Measurements from ENCODE around the gene TBC1D2B.
"Not testable (repeated sequence)": the region's sequence is repeated elsewhere in the genome, so short reads cannot be mapped to it uniquely, and the experiment has no call there.

TBC1D2B gene

GRCh38 chr15:77974098-77974414, 103.5 kb downstream of the TBC1D2B start:
- Mint-ChIP-seq H3K4me1 (ENCODE audit: low read depth) (no peaks in the 10 kb centered on the region), H3K27ac (no peak overlapping the region), H3K36me3 (ENCODE audit: low read depth) (no peaks in the 10 kb centered on the region), H3K27me3 (ENCODE audit: low read depth) (peaks cover 4% of the 10 kb centered on the region), H3K4me3 (no peak overlapping the region), H3K9me3 (no peaks in the 10 kb centered on the region)

- H3K4me1 Mint-ChIP-seq (ENCODE audit: low read depth); H3K27me3 Mint-ChIP-seq (ENCODE audit: low read depth); H3K9me3 Mint-ChIP-seq; H3K36me3 Mint-ChIP-seq (ENCODE audit: low read depth); H3K4me3 Mint-ChIP-seq; H3K27ac Mint-ChIP-seq: not testable (repeated sequence)
Observed at GRCh38 chr15:77973273-77974097, 104.0 kb downstream of the TBC1D2B start.

GRCh38 chr15:77972706-77973105, 104.8 kb downstream of the TBC1D2B start:
- not testable (repeated sequence) for H3K4me1 Mint-ChIP-seq (ENCODE audit: low read depth); H3K4me3 Mint-ChIP-seq; H3K36me3 Mint-ChIP-seq (ENCODE audit: low read depth); H3K27ac Mint-ChIP-seq; H3K9me3 Mint-ChIP-seq
- peaks cover 16% of the 10 kb centered on the region for H3K27me3 Mint-ChIP-seq (ENCODE audit: low read depth)

- not testable (repeated sequence) for H3K4me1 Mint-ChIP-seq (ENCODE audit: low read depth); H3K9me3 Mint-ChIP-seq; H3K4me3 Mint-ChIP-seq; H3K27ac Mint-ChIP-seq; H3K36me3 Mint-ChIP-seq (ENCODE audit: low read depth)
- H3K27me3 Mint-ChIP-seq (ENCODE audit: low read depth) = peaks cover 19% of the 10 kb centered on the region
Observed at GRCh38 chr15:77971875-77972274, 105.6 kb downstream of the TBC1D2B start.

- not testable (repeated sequence) for H3K27ac Mint-ChIP-seq; H3K36me3 Mint-ChIP-seq (ENCODE audit: low read depth); H3K4me1 Mint-ChIP-seq (ENCODE audit: low read depth); H3K4me3 Mint-ChIP-seq; H3K9me3 Mint-ChIP-seq
- peaks cover 22% of the 10 kb centered on the region for H3K27me3 Mint-ChIP-seq (ENCODE audit: low read depth)
Observed at GRCh38 chr15:77970813-77971360, 106.6 kb downstream of the TBC1D2B start.

GRCh38 chr15:77969055-77969454, 108.5 kb downstream of the TBC1D2B start:
- Mint-ChIP-seq H3K9me3 (no peaks in the 10 kb centered on the region), H3K36me3 (ENCODE audit: low read depth) (no peaks in the 10 kb centered on the region), H3K4me3 (no peak overlapping the region), H3K27me3 (ENCODE audit: low read depth) (peaks cover 34% of the 10 kb centered on the region), H3K27ac (no peak overlapping the region), H3K4me1 (ENCODE audit: low read depth) (peaks cover 5% of the 10 kb centered on the region)

GRCh38 chr15:77967798-77968197, 109.7 kb downstream of the TBC1D2B start:
- Mint-ChIP-seq H3K27ac (no peak overlapping the region), H3K4me3 (no peak overlapping the region)

GRCh38 chr15:77967235-77967615, 110.3 kb downstream of the TBC1D2B start:
- H3K9me3 Mint-ChIP-seq; H3K36me3 Mint-ChIP-seq (ENCODE audit: low read depth); H3K27ac Mint-ChIP-seq; H3K4me3 Mint-ChIP-seq; H3K4me1 Mint-ChIP-seq (ENCODE audit: low read depth): not testable (repeated sequence)
- peaks cover 51% of the 10 kb centered on the region for H3K27me3 Mint-ChIP-seq (ENCODE audit: low read depth)

More at GRCh38 chr15:77967798-77968197, 109.7 kb downstream of the TBC1D2B start:
- Mint-ChIP-seq H3K36me3 (ENCODE audit: low read depth) (no peaks in the 10 kb centered on the region), H3K9me3 (no peaks in the 10 kb centered on the region), H3K4me1 (ENCODE audit: low read depth) (peaks cover 5% of the 10 kb centered on the region), H3K27me3 (ENCODE audit: low read depth) (peaks cover 46% of the 10 kb centered on the region)

GRCh38 chr15:77966540-77967234, 110.8 kb downstream of the TBC1D2B start:
- Mint-ChIP-seq H3K9me3 (no peaks in the 10 kb centered on the region), H3K36me3 (ENCODE audit: low read depth) (no peaks in the 10 kb centered on the region), H3K27me3 (ENCODE audit: low read depth) (peaks cover 53% of the 10 kb centered on the region), H3K4me1 (ENCODE audit: low read depth) (peaks cover 5% of the 10 kb centered on the region), H3K4me3 (no peak overlapping the region), H3K27ac (no peak overlapping the region)

GRCh38 chr15:77964193-77964592, 113.3 kb downstream of the TBC1D2B start:
- no peaks in the 10 kb centered on the region for H3K9me3 Mint-ChIP-seq
- H3K36me3 Mint-ChIP-seq (ENCODE audit: low read depth) = no peaks in the 10 kb centered on the region
- no peak overlapping the region for H3K4me3 Mint-ChIP-seq
- H3K27ac Mint-ChIP-seq = no peak overlapping the region
- peaks cover 55% of the 10 kb centered on the region for H3K27me3 Mint-ChIP-seq (ENCODE audit: low read depth)
- H3K4me1 Mint-ChIP-seq (ENCODE audit: low read depth) = peaks cover 11% of the 10 kb centered on the region

GRCh38 chr15:77959432-77959879, 118.1 kb downstream of the TBC1D2B start:
- H3K4me3 Mint-ChIP-seq = no peak overlapping the region

GRCh38 chr15:77958716-77959431, 118.6 kb downstream of the TBC1D2B start:
- H3K27ac Mint-ChIP-seq; H3K36me3 Mint-ChIP-seq (ENCODE audit: low read depth); H3K4me3 Mint-ChIP-seq; H3K9me3 Mint-ChIP-seq: not testable (repeated sequence)
- Mint-ChIP-seq H3K27me3 (ENCODE audit: low read depth) (peaks cover 36% of the 10 kb centered on the region), H3K4me1 (ENCODE audit: low read depth) (peaks cover 19% of the 10 kb centered on the region)

More at GRCh38 chr15:77959432-77959879, 118.1 kb downstream of the TBC1D2B start:
- Mint-ChIP-seq H3K36me3 (ENCODE audit: low read depth) (no peaks in the 10 kb centered on the region), H3K9me3 (no peaks in the 10 kb centered on the region), H3K27ac (no peak overlapping the region), H3K27me3 (ENCODE audit: low read depth) (peaks cover 41% of the 10 kb centered on the region), H3K4me1 (ENCODE audit: low read depth) (peaks cover 13% of the 10 kb centered on the region)

- not testable (repeated sequence) for H3K36me3 Mint-ChIP-seq (ENCODE audit: low read depth); H3K27ac Mint-ChIP-seq
Observed at GRCh38 chr15:77958021-77958420, 119.5 kb downstream of the TBC1D2B start.

GRCh38 chr15:77953926-77954325, 123.6 kb downstream of the TBC1D2B start:
- H3K27me3 Mint-ChIP-seq (ENCODE audit: low read depth) = peaks cover 11% of the 10 kb centered on the region
- H3K27ac Mint-ChIP-seq = peak overlapping the region; percentile 26
- H3K4me3 Mint-ChIP-seq; H3K9me3 Mint-ChIP-seq; H3K36me3 Mint-ChIP-seq (ENCODE audit: low read depth): not testable (repeated sequence)
- peaks cover 14% of the 10 kb centered on the region for H3K4me1 Mint-ChIP-seq (ENCODE audit: low read depth)

More at GRCh38 chr15:77958021-77958420, 119.5 kb downstream of the TBC1D2B start:
- Mint-ChIP-seq H3K27me3 (ENCODE audit: low read depth) (peaks cover 27% of the 10 kb centered on the region), H3K4me1 (ENCODE audit: low read depth) (peaks cover 21% of the 10 kb centered on the region)
- not testable (repeated sequence) for H3K4me3 Mint-ChIP-seq, H3K9me3 Mint-ChIP-seq
